GM12878 (cell line): ENCODE data around the gene USE1. TPM values are rescaled to one million over a fixed set of nuclear protein-coding genes. Genes with fewer than 3 reads are reported as not detected.

Source experiments
- CBX5 ChIP-seq: sonication (generic); IDR thresholded peaks from 2 replicates; pipeline ENCODE4 v1.6.1; 2016; ENCODE audit warnings: low read depth, moderate library complexity, mild to moderate bottlenecking, inconsistent platforms
- IKZF2 ChIP-seq, 2 experiments: fragments of 450-650 bp; IDR thresholded peaks; 2 replicates each; pipeline ENCODE4 v1.6.1; 2017; ENCODE audit warnings: mild to moderate bottlenecking in 2 of 2, moderate library complexity in 2 of 2
- KAT2A ChIP-seq: conservative IDR thresholded peaks from 2 replicates; pipeline ENCODE4 v1.6.1; 2011; ENCODE audit warnings: low read depth, low read length; ENCODE audit not compliant: control insufficient read depth
- PML ChIP-seq: IDR thresholded peaks from 2 replicates; pipeline ENCODE4 v1.6.1; 2012; ENCODE audit warnings: low read length, inconsistent platforms
- ZNF207 ChIP-seq: fragments of 450-650 bp; IDR thresholded peaks from 2 replicates; pipeline ENCODE4 v1.6.1; 2014; ENCODE audit warnings: antibody characterized with exemption, mild to moderate bottlenecking, borderline replicate concordance
- ZNF274 ChIP-seq: IDR thresholded peaks from one replicate; pipeline ENCODE4 v1.8.0; 2011; ENCODE audit not compliant: insufficient read length, insufficient read depth
- polyA plus RNA-seq, 11 experiments: library from polyadenylated mRNA; depleted of rRNA in 4 of 11; unstranded in 6 of 11; stranded (reverse) in 5 of 11; fragments of >200 nt; fragmentation: Nextera tagmentation in 4 of 11; fragmentation: Illumina TruSeq in 1 of 11; extraction: Ambion mirVana in 4 of 11; extraction: Trizol in 1 of 11; gene quantifications; 1 replicate in 1 of 11; 2 replicates in 10 of 11; pipeline versions ENCODE4 v1.2.1 to v1.2.3, GENCODE V29; 2011 to 2016; ENCODE audit warnings: inconsistent platforms in 2 of 11, missing spikeins in 2 of 11, low read depth in 1 of 11
- total RNA-seq, 4 experiments: library from RNA; depleted of rRNA in 3 of 4; stranded (reverse); fragments of >200 nt in 3 of 4; fragmentation: Illumina TruSeq in 1 of 4; extraction: Trizol in 1 of 4; gene quantifications; 2 replicates each; pipeline versions ENCODE4 v1.2.1 to v1.2.3, GENCODE V29; 2013 to 2021
- TF ChIP-seq, protein P1 (sequence below): fragments of 450-650 bp; IDR thresholded peaks from 2 replicates; pipeline ENCODE4 v1.6.1; 2016; ENCODE audit warnings: mild to moderate bottlenecking, moderate library complexity, borderline replicate concordance
- TF ChIP-seq, protein P2 (sequence below): fragments of 450-650 bp; IDR thresholded peaks from 2 replicates; pipeline ENCODE4 v1.6.1; 2017; ENCODE audit warnings: mild to moderate bottlenecking, moderate library complexity

The USE1 gene
- total and polyA plus RNA-seq, 10 of the 15 experiments (the other 5 are each of a cell fraction or from before 2014, with no cell fraction given) = 9.7 to 24.0 (median 16.1) TPM

DNA sequence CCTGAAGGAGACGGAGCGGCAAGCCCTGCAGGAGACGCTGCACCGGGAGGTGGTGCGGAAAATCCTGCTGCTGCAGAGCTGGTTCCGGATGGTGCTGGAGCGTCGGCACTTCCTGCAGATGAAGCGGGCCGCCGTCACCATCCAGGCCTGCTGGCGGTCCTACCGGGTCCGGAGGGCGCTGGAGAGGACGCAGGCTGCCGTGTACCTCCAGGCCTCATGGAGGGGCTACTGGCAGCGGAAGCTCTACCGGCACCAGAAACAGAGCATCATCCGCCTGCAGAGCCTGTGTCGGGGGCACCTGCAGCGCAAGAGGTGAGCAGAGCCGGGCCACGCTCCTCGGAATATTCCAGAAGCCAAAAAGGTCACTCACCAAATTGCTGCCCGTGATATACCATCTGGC lies 22.4 kb upstream of the USE1 start (continued):
- TF ChIP-seq, protein P1, sequence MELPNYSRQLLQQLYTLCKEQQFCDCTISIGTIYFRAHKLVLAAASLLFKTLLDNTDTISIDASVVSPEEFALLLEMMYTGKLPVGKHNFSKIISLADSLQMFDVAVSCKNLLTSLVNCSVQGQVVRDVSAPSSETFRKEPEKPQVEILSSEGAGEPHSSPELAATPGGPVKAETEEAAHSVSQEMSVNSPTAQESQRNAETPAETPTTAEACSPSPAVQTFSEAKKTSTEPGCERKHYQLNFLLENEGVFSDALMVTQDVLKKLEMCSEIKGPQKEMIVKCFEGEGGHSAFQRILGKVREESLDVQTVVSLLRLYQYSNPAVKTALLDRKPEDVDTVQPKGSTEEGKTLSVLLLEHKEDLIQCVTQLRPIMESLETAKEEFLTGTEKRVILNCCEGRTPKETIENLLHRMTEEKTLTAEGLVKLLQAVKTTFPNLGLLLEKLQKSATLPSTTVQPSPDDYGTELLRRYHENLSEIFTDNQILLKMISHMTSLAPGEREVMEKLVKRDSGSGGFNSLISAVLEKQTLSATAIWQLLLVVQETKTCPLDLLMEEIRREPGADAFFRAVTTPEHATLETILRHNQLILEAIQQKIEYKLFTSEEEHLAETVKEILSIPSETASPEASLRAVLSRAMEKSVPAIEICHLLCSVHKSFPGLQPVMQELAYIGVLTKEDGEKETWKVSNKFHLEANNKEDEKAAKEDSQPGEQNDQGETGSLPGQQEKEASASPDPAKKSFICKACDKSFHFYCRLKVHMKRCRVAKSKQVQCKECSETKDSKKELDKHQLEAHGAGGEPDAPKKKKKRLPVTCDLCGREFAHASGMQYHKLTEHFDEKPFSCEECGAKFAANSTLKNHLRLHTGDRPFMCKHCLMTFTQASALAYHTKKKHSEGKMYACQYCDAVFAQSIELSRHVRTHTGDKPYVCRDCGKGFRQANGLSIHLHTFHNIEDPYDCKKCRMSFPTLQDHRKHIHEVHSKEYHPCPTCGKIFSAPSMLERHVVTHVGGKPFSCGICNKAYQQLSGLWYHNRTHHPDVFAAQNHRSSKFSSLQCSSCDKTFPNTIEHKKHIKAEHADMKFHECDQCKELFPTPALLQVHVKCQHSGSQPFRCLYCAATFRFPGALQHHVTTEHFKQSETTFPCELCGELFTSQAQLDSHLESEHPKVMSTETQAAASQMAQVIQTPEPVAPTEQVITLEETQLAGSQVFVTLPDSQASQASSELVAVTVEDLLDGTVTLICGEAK = no peak
- no peak for TF ChIP-seq ZNF274
- TF ChIP-seq, protein P2, sequence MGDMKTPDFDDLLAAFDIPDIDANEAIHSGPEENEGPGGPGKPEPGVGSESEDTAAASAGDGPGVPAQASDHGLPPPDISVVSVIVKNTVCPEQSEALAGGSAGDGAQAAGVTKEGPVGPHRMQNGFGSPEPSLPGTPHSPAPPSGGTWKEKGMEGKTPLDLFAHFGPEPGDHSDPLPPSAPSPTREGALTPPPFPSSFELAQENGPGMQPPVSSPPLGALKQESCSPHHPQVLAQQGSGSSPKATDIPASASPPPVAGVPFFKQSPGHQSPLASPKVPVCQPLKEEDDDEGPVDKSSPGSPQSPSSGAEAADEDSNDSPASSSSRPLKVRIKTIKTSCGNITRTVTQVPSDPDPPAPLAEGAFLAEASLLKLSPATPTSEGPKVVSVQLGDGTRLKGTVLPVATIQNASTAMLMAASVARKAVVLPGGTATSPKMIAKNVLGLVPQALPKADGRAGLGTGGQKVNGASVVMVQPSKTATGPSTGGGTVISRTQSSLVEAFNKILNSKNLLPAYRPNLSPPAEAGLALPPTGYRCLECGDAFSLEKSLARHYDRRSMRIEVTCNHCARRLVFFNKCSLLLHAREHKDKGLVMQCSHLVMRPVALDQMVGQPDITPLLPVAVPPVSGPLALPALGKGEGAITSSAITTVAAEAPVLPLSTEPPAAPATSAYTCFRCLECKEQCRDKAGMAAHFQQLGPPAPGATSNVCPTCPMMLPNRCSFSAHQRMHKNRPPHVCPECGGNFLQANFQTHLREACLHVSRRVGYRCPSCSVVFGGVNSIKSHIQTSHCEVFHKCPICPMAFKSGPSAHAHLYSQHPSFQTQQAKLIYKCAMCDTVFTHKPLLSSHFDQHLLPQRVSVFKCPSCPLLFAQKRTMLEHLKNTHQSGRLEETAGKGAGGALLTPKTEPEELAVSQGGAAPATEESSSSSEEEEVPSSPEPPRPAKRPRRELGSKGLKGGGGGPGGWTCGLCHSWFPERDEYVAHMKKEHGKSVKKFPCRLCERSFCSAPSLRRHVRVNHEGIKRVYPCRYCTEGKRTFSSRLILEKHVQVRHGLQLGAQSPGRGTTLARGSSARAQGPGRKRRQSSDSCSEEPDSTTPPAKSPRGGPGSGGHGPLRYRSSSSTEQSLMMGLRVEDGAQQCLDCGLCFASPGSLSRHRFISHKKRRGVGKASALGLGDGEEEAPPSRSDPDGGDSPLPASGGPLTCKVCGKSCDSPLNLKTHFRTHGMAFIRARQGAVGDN = no peak
- TF ChIP-seq PML = no peak
- TF ChIP-seq IKZF2 (IDR thresholded peaks at IDR 0.05) = no peak
- no peak for TF ChIP-seq KAT2A
- no peak for TF ChIP-seq CBX5
- TF ChIP-seq ZNF207 = no peak
